GM12892 (cell line): Measurements from ENCODE around the gene DOK1.

Source experiments
- POLR2A ChIP-seq: IDR thresholded peaks from 2 replicates; pipeline ENCODE4 v1.6.1; 2011; ENCODE audit warnings: low read depth, low read length, control low read depth
- POLR2AphosphoS5 ChIP-seq: IDR thresholded peaks from 2 replicates; pipeline ENCODE4 v1.6.1; 2011; ENCODE audit warnings: low read depth, low read length, control low read depth

DNA sequence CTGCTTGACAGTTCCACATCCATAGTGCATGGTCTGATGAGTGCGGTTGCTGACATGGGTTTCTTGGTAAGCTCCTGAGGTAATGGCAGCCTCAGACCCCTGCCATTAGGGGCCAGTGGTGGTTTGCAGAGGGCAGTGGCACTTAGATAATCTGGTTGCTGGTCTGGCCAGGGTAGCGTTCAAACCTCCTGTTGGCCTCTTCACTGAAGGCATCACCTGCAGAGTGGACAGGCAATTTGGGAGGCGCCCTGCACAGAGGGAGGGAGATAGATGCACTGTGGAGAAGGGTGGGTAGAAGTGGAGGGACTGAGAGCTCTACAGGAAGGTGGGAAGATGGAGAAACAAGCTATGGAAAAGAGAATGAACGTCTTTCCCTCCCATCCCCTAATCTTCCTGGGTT, 21.1 kb upstream of the DOK1 start:
- TF ChIP-seq POLR2A: peak; percentile 42; the same call in 1 of the 2 replicates
- TF ChIP-seq POLR2AphosphoS5: 0 out of 2 replicates have a peak, but pooled peaks have one; percentile 45
